ENCODE results near the gene ADGB.

Gene ADGB

GRCh38 chr6:146595972-146596731 lies 2.6 kb upstream of the ADGB start:
- no peak overlapping the region for H3K4me3 ChIP-seq (ENCODE audit: low read length)
- H3K9me2 ChIP-seq (replicated peaks; ENCODE audit: insufficient read depth, low read length): no peaks in the 10 kb centered on the region
- no peak overlapping the region for H2AFZ ChIP-seq (ENCODE audit: low read length)
- no peak overlapping the region for H3K27ac ChIP-seq (ENCODE audit: low read length)
- no peak overlapping the region for H3K4me2 ChIP-seq (ENCODE audit: low read depth, low read length)
- no peaks in the 10 kb centered on the region for H4K20me1 ChIP-seq (ENCODE audit: insufficient read depth, low read length)
- no peaks in the 10 kb centered on the region for H3K36me3 ChIP-seq (replicated peaks; ENCODE audit: insufficient read depth, low read length)
- H3K79me2 ChIP-seq (ENCODE audit: low read length): no peaks in the 10 kb centered on the region
- no peaks in the 10 kb centered on the region for H3K9me3 ChIP-seq (replicated peaks; ENCODE audit: insufficient read depth, low read length)
- no peaks in the 10 kb centered on the region for H3K4me1 ChIP-seq (ENCODE audit: low read length)
- no peaks in the 10 kb centered on the region for H3F3A ChIP-seq (ENCODE audit: insufficient read depth, low read length)
- no peak for DNase-seq
- TF ChIP-seq CTCF (IDR thresholded peaks at IDR 0.05; ENCODE audit: low read length) (no peak), EZH2 (optimal IDR thresholded peaks at IDR 0.05; ENCODE audit: low read depth, low read length) (no peak), EZH2phosphoT487 (IDR thresholded peaks at IDR 0.05; ENCODE audit: low read length) (no peak)
- H3K9ac ChIP-seq (ENCODE audit: low read length): no peak overlapping the region
- H3K27me3 ChIP-seq (replicated peaks; ENCODE audit: insufficient read depth, low read length): no peaks in the 10 kb centered on the region

GRCh38 chr6:146601352-146601751 lies 2.6 kb downstream of the ADGB start:
- H3K9me2 ChIP-seq (replicated peaks; ENCODE audit: insufficient read depth, low read length): no peaks in the 10 kb centered on the region
- no peaks in the 10 kb centered on the region for H3K27me3 ChIP-seq (replicated peaks; ENCODE audit: insufficient read depth, low read length)
- TF ChIP-seq EZH2 (optimal IDR thresholded peaks at IDR 0.05; ENCODE audit: low read depth, low read length) (no peak), EZH2phosphoT487 (IDR thresholded peaks at IDR 0.05; ENCODE audit: low read length) (no peak), CTCF (IDR thresholded peaks at IDR 0.05; ENCODE audit: low read length) (no peak)
- no peaks in the 10 kb centered on the region for H4K20me1 ChIP-seq (ENCODE audit: insufficient read depth, low read length)
- no peak overlapping the region for H3K9ac ChIP-seq (ENCODE audit: low read length)
- no peak overlapping the region for H3K4me3 ChIP-seq (ENCODE audit: low read length)
- no peaks in the 10 kb centered on the region for H3K79me2 ChIP-seq (ENCODE audit: low read length)
- no peak overlapping the region for H3K27ac ChIP-seq (ENCODE audit: low read length)
- no peaks in the 10 kb centered on the region for H3F3A ChIP-seq (ENCODE audit: insufficient read depth, low read length)
- H3K36me3 ChIP-seq (replicated peaks; ENCODE audit: insufficient read depth, low read length): no peaks in the 10 kb centered on the region
- no peak overlapping the region for H2AFZ ChIP-seq (ENCODE audit: low read length)
- H3K4me2 ChIP-seq (ENCODE audit: low read depth, low read length): no peak overlapping the region
- DNase-seq: no peak
- no peaks in the 10 kb centered on the region for H3K4me1 ChIP-seq (ENCODE audit: low read length)
- H3K9me3 ChIP-seq (replicated peaks; ENCODE audit: insufficient read depth, low read length): no peaks in the 10 kb centered on the region

- DNase-seq: no peak
- TF ChIP-seq CTCF (IDR thresholded peaks at IDR 0.05; ENCODE audit: low read length) (no peak), EZH2phosphoT487 (IDR thresholded peaks at IDR 0.05; ENCODE audit: low read length) (no peak), EZH2 (optimal IDR thresholded peaks at IDR 0.05; ENCODE audit: low read depth, low read length) (no peak)
- no peaks in the 10 kb centered on the region for H3K79me2 ChIP-seq (ENCODE audit: low read length)
Observed at GRCh38 chr6:146602526-146602925, 3.8 kb downstream of the ADGB start.

More at GRCh38 chr6:146602526-146602925, 3.8 kb downstream of the ADGB start:
- Histone ChIP-seq H3K9ac (ENCODE audit: low read length) (no peak overlapping the region), H3K27me3 (replicated peaks; ENCODE audit: insufficient read depth, low read length) (no peaks in the 10 kb centered on the region), H3K4me1 (ENCODE audit: low read length) (no peaks in the 10 kb centered on the region), H3K9me3 (replicated peaks; ENCODE audit: insufficient read depth, low read length) (no peaks in the 10 kb centered on the region), H3K9me2 (replicated peaks; ENCODE audit: insufficient read depth, low read length) (no peaks in the 10 kb centered on the region), H3K36me3 (replicated peaks; ENCODE audit: insufficient read depth, low read length) (no peaks in the 10 kb centered on the region), H3F3A (ENCODE audit: insufficient read depth, low read length) (no peaks in the 10 kb centered on the region), H3K4me2 (ENCODE audit: low read depth, low read length) (no peak overlapping the region), H2AFZ (ENCODE audit: low read length) (no peak overlapping the region), H3K27ac (ENCODE audit: low read length) (no peak overlapping the region), H4K20me1 (ENCODE audit: insufficient read depth, low read length) (no peaks in the 10 kb centered on the region), H3K4me3 (ENCODE audit: low read length) (no peak overlapping the region)

Measured in MM.1S (cell line).